T-helper 2 cell treated with Interferon-gamma antibody and Interleukin-4, amounts not matched to agents 5 μg/mL and 100 μg/mL, for 36 hours (primary cell): ENCODE measurements around the gene PCNT.

Experiments used
- DNase-seq: peaks from one replicate; pipeline ENCODE4 v3.0.0; 2021; ENCODE audit warnings: low spot score
- H3K27ac Mint-ChIP-seq: one replicate; pipeline ENCODE4 v1.8.0; 2021; ENCODE audit warnings: mild to moderate bottlenecking, mixed read lengths
- H3K27me3 Mint-ChIP-seq: one replicate; pipeline ENCODE4 v1.8.0; 2021; ENCODE audit warnings: low read depth, mixed read lengths
- H3K36me3 Mint-ChIP-seq: one replicate; pipeline ENCODE4 v1.8.0; 2021; ENCODE audit warnings: low read depth, mixed read lengths
- H3K4me1 Mint-ChIP-seq: one replicate; pipeline ENCODE4 v1.8.0; 2021; ENCODE audit warnings: low read depth, mixed read lengths
- H3K4me3 Mint-ChIP-seq: one replicate; pipeline ENCODE4 v1.8.0; 2022; ENCODE audit warnings: mild to moderate bottlenecking, moderate library complexity, mixed read lengths
- H3K9me3 Mint-ChIP-seq: one replicate; pipeline ENCODE4 v1.8.0; 2021; ENCODE audit warnings: mixed read lengths

Gene PCNT

DNA sequence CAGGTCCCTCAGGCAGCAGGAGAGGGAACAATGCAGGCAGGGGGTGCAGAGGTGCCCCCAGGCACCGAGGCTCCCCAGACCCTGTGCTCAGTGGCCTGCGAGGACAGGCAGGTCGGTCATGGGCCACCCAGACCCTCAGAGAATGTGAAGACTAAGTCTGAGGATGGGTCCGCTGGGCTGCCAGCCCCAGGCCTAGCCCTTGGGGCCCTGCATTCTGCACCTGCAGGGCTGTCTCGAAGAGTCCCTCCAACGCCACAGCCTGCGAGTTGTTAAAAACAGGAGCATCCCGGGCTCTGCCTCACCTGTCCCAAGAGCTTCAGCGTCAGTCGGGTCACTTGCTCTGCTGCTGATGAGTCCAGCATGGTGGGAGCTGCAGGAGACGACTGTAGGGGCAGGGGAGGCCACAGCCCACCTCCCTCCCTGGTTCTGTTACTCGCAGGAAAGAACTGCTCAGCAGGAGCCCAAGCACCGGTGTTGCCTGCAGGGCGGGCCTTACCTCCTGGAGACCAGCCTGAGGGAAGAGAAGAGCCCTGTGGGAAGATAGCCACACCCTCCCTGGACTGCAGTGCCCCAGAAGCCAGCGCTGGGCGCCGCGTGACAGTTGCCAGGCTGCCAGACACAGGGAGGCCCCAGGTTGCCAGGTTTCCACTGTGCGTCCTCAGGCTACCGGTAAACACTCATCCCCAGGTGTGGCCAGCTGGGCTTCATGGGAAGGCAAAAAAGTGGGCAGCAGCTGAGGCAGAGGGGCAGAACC lies 6.1 kb upstream of the PCNT start:
- Mint-ChIP-seq H3K27me3 (no peaks in the 10 kb centered on the region), H3K4me1 (peaks cover 23% of the 10 kb centered on the region), H3K9me3 (no peaks in the 10 kb centered on the region), H3K4me3 (no peak overlapping the region), H3K36me3 (peaks cover 35% of the 10 kb centered on the region), H3K27ac (no peak overlapping the region)
- DNase-seq: no peak

DNA sequence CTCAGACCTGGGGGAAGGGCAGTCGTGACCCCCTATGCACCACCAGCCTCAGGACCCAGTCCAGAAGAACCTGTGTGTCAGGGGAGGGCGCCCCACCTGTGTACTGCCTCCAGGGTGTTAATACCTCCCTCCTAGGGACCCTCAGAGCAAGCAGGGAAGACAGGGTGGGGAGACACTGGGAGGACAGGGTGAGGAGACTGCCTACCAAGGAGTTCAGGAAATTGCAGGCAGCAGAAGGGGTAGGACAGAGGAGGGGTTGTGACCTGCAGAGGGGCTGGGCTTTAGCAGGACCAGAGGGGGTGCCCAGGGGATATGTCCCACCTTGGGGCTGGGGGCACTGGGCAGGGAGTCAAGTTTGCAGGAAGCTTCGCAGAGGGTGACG lies 5.5 kb upstream of the PCNT start:
- H3K4me1 Mint-ChIP-seq: peaks cover 23% of the 10 kb centered on the region
- no peaks in the 10 kb centered on the region for H3K9me3 Mint-ChIP-seq
- peaks cover 37% of the 10 kb centered on the region for H3K36me3 Mint-ChIP-seq
- peak overlapping the region; percentile 55 for H3K27ac Mint-ChIP-seq
- H3K4me3 Mint-ChIP-seq: no peak overlapping the region
- no peak for DNase-seq
- H3K27me3 Mint-ChIP-seq: no peaks in the 10 kb centered on the region

DNA sequence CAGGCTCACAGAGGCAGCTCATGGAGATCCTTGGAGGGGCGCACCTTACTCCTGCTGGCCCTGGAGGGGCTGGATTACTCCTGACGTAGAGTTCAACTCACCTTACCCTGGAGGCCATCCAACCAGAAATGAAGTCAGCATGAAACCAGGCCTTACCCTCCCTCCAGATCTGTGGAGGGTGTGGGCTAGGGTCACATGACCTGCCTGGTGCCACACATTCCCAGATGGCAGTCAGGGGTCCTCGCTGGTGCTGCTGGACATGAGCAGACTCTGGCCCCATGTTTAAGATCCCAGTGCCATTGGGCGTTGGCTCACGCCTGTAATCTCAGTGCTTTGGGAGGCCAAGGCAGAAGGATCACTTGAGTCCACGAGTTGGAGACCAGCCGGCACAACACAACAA lies 4.8 kb upstream of the PCNT start:
- peaks cover 23% of the 10 kb centered on the region for H3K4me1 Mint-ChIP-seq
- H3K4me3 Mint-ChIP-seq: no peak overlapping the region
- H3K36me3 Mint-ChIP-seq: peaks cover 34% of the 10 kb centered on the region
- H3K27me3 Mint-ChIP-seq: no peaks in the 10 kb centered on the region
- DNase-seq: no peak
- H3K27ac Mint-ChIP-seq: no peak overlapping the region
- no peaks in the 10 kb centered on the region for H3K9me3 Mint-ChIP-seq

DNA sequence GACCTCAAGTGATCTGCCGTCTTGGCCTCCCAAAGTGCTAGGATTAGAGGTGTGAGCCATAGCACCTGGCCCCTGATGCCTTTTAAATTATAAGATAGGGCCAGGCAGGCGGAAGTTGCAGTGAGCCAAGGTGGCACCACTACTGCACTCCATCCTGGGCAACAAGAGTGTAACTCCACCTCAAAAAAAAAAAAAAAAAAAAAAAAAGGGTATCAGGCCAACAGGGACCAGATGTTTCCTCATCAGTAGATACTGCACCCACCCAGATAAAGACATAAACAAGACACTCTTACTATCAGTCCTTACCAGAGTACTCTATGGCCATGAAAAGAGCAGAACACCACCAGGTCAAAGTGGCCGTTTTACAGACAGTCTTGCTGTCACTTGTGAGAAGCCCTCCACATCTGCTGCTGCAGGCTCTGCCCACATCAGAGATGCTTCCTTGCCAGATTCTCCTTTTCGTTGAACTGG lies 3.6 kb upstream of the PCNT start:
- peaks cover 33% of the 10 kb centered on the region for H3K36me3 Mint-ChIP-seq
- H3K4me3 Mint-ChIP-seq: peak overlapping the region; percentile 90
- no peaks in the 10 kb centered on the region for H3K9me3 Mint-ChIP-seq
- H3K27ac Mint-ChIP-seq: peak overlapping the region; percentile 49
- H3K27me3 Mint-ChIP-seq: no peaks in the 10 kb centered on the region
- peaks cover 24% of the 10 kb centered on the region for H3K4me1 Mint-ChIP-seq
- no peak for DNase-seq

DNA sequence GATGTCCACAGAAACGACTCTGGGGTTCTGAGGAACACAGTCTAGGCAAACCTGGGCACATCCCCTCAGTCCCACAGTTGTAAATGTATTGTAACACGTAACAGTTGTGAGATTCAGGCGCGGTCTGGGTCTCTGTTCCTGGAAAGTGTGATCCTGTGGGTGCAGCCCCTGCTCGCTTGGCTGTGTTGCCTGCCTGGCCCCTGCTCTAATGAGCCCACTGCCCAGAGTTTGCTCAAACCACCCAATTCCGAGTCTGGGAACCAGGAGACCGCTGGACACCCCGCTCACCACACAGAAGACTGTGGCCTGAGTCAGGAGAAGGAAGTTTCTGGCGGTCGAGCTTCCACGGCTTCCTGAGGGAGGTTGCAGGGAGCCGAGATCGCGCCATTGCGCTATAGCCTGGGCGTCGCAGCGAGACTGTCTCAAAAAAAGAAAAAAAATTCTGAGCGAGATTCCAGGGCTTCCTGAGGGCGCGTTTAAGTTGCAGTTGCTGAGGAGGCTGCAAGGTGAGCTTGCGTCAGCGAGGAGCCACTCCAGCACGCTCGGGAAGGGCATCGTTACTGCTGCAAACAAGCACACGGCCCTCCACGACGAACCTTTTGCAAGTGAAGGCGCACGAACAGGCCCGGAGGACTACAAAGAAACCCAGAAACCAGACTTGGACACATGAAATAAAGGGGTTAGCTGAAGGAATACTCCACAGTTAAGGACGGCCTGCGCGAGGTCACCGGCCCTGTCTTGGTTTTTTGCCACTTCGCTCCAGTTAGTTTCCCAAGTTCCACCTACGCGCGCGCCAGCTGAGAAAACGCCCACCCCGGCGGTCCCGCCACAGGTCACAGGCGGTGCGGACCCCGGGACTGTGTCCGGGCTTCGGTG lies 1.4 kb upstream of the PCNT start:
- Mint-ChIP-seq H3K9me3 (no peaks in the 10 kb centered on the region), H3K27ac (peak overlapping the region; percentile 90), H3K27me3 (no peaks in the 10 kb centered on the region), H3K4me3 (peak overlapping the region; percentile 90), H3K4me1 (peaks cover 37% of the 10 kb centered on the region), H3K36me3 (peaks cover 41% of the 10 kb centered on the region)
- DNase-seq: peak; percentile 17

DNA sequence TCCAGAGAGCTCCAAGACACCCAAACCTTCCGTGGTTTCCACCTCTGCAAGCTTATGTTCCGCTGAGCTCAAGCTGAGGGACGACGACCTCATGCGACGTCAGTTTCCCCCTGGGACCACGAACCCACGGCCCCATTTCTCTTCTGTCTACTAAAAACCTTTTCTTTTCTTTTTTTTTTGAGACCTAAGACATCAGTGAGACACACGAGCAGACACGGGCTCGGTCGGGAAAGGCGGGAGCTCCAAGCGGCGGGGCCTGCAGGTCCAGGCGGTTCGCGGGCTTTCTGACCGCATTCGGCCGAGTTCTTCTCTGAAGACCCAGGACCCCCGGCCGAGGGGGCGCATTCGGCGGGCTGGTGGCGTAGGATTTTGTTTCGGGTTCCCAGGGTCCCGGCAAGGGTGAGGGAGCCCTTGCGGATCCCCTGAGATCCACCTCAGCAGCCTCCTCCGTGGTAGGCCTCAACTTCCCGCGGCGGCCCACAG lies 688 bp upstream of the PCNT start:
- Mint-ChIP-seq H3K27me3 (no peaks in the 10 kb centered on the region), H3K36me3 (peaks cover 46% of the 10 kb centered on the region), H3K27ac (peak overlapping the region; percentile 90), H3K4me1 (peaks cover 38% of the 10 kb centered on the region), H3K9me3 (no peaks in the 10 kb centered on the region), H3K4me3 (peak overlapping the region; percentile 90)
- no peak for DNase-seq

DNA sequence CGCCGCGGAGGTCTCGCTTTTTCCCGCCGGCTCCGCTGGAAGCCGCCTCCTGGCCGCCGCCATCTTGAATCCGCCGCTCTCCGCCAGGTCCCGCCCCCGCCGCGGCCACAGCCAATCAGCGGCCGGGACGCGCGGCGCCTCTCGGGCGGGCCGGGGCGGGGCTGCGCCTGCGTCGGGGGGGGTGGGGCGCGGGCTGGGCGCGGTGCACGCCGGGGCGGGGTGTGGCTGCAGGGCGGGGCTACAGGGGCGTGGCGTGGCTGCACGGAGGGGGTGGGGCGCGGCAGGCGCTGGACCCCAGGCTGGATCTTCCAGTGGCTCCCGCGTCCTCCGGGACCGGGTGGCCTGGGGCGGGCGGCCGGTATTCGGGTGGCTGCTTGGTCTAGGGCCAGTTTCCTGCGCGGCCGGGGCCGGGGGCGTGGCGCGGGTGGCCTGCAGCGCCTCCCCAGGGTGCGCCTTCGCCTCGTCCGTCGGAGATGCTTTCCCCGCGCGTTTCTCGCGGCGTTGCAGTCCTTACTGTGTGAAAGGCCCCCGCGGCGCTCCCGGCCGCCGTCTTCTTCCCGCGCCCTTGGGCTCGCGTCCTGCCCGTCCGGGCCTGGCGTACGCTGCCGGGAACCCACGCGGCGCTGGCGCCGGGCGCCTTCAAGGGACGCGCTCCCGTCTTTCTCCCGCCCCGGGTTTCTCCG lies 575 bp downstream of the PCNT start:
- peaks cover 32% of the 10 kb centered on the region for H3K4me1 Mint-ChIP-seq
- H3K36me3 Mint-ChIP-seq: peaks cover 53% of the 10 kb centered on the region
- DNase-seq: peak; percentile 82
- no peaks in the 10 kb centered on the region for H3K9me3 Mint-ChIP-seq
- H3K27me3 Mint-ChIP-seq: no peaks in the 10 kb centered on the region
- peak overlapping the region; percentile 90 for H3K4me3 Mint-ChIP-seq
- peak overlapping the region; percentile 97 for H3K27ac Mint-ChIP-seq

DNA sequence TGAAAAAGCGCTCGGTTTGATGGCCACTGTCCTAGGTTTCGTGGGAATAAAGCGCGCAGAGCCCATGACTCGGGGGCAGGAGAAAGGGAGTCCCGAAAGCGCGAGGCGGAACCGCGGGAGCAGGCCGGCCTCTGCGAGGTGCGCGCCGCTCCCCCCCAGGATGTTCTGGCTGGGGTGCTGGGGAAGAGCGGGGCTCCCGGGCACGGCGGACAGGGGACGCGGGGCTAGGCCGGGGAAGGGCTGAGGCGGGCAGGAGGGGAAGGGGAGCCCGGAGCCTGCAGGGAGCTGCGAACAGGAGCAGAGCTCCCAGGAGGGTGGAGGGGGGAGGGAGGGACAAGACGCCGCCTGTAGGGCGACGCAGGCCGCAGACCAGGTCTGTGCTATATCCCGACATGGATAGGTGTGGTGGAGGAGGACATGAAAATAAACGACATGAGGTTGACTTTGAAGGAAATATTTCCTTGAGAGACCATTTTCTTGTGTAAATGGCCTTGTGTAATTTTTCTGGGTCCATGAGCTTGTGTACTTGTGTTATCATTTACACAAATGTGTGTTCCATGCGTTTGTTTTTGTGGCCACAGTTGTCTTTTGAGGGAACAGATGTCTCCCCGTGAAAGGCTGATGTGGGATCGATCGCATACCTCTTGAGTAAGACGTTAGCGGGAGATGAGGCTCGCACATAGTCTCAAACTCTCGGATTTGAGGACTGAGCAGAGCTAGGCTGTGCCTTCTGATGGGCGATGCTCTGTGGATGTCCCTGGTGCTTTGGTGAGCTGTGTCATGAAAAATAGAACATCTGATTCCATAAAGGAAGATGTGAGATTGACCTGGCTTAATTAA lies 1.3 kb downstream of the PCNT start:
- no peaks in the 10 kb centered on the region for H3K9me3 Mint-ChIP-seq
- DNase-seq: peak; percentile 35

DNA sequence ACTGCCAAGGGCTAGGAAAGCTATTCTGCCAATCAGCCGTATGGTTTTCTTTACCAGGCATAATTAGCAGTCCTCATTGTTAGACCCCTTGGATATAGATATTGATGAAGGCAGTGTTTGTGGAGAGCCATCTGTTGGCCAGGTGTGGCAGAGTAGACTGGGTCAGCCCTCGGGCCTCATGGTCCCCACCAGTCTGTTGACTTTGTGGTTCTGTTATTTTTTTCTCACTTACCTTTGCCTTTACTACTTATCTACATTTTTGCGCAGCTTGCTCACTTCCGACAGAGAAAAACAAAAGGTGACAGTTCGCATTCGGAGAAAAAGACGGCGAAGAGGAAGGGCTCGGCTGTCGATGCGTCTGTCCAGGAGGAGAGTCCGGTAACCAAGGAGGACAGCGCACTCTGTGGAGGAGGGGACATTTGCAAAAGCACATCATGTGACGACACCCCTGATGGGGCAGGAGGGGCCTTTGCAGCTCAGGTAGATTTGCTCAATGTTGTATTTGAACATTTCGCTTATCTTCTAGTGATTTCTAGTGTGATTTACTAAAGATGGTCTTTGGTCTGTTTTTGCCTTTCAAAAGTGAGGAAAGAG lies 2.3 kb downstream of the PCNT start:
- Mint-ChIP-seq H3K36me3 (peaks cover 49% of the 10 kb centered on the region), H3K27me3 (no peaks in the 10 kb centered on the region), H3K4me1 (peaks cover 24% of the 10 kb centered on the region), H3K27ac (peak overlapping the region; percentile 31), H3K9me3 (no peaks in the 10 kb centered on the region), H3K4me3 (peak overlapping the region; percentile 61)
- no peak for DNase-seq

More for the DNA sequence above, 1.3 kb downstream of the PCNT start:
- H3K27me3 Mint-ChIP-seq: no peaks in the 10 kb centered on the region
- peak overlapping the region; percentile 87 for H3K4me3 Mint-ChIP-seq
- H3K36me3 Mint-ChIP-seq: peaks cover 51% of the 10 kb centered on the region
- H3K4me1 Mint-ChIP-seq: peaks cover 32% of the 10 kb centered on the region
- H3K27ac Mint-ChIP-seq: peak overlapping the region; percentile 87

DNA sequence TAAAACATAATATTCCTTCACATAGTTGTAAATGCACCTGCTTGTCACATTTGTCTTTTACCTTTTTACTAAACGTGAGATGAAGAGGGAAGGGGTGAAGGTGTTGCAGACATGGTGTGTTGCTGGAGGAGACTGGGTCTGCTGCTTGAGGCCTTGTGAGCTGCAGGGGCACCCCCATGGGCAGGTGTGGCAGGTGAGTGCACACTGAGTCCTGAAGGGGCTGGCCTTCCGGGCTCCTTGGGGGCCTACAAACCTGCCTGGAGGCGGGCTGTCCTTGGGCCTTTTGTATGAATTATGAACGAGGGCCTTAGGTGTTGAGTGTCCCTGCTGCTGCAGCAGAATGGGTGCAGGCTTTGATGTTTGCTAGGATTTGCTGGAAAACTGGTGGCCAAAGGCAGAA lies 3.8 kb downstream of the PCNT start:
- H3K4me3 Mint-ChIP-seq: no peak overlapping the region
- H3K27ac Mint-ChIP-seq: no peak overlapping the region
- H3K9me3 Mint-ChIP-seq: no peaks in the 10 kb centered on the region
- H3K27me3 Mint-ChIP-seq: no peaks in the 10 kb centered on the region
- H3K4me1 Mint-ChIP-seq: peaks cover 14% of the 10 kb centered on the region
- no peak for DNase-seq
- peaks cover 37% of the 10 kb centered on the region for H3K36me3 Mint-ChIP-seq

DNA sequence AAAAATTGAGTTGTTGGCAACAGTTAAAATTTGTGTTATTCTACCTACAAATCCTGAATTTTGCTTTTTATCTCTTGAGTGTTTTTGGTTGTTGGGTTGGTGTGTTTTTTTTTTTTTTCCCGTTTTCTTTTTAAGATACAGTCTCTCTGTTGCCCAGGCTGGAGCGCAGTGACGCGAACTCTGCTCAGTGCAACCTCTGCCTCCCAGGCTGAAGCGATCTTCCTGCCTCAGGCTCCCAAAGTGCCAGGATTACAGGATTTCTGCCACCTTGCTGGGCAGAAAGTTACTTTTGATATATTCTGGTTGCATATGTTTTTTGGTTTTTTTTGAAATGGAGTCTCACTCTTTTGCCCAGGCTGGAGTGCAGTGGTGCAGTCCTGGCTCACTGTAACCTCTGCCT lies 4.2 kb downstream of the PCNT start:
- Mint-ChIP-seq H3K27ac (no peak overlapping the region), H3K36me3 (peaks cover 34% of the 10 kb centered on the region), H3K4me3 (no peak overlapping the region)

DNA sequence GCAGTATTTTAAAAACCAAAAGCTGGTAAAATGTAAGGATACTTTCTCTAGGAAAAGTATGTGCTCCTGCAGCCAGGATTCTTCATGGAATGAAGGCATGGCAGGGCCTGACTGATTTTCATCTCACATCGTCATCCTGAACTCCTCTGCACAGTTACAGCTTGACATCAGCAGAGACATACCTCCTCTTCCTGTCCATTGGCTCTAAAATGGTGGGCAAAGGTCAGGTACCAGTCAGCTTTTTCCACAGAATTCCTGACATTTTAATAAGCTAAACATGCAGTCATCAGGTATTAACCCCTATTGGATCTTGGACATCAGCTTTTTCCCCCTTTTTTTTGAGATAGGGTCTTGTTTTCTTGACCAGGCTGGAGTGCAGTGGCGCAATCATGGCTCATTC lies 5.8 kb downstream of the PCNT start:
- H3K9me3 Mint-ChIP-seq: no peaks in the 10 kb centered on the region
- no peak overlapping the region for H3K4me3 Mint-ChIP-seq
- H3K27me3 Mint-ChIP-seq: no peaks in the 10 kb centered on the region
- no peak for DNase-seq
- no peak overlapping the region for H3K27ac Mint-ChIP-seq
- H3K4me1 Mint-ChIP-seq: peaks cover 14% of the 10 kb centered on the region
- H3K36me3 Mint-ChIP-seq: peaks cover 34% of the 10 kb centered on the region

More for the DNA sequence above, 4.2 kb downstream of the PCNT start:
- no peaks in the 10 kb centered on the region for H3K27me3 Mint-ChIP-seq
- H3K9me3 Mint-ChIP-seq: no peaks in the 10 kb centered on the region
- peaks cover 14% of the 10 kb centered on the region for H3K4me1 Mint-ChIP-seq
- DNase-seq: no peak
